ENCODE measurements around the gene THEM4. TPM values are rescaled to one million over a fixed set of nuclear protein-coding genes. Genes with fewer than 3 reads are reported as not detected.
A peak's percentile ranks its signal among the peaks of the same experiment; 100 is the strongest.

THEM4 gene
- total RNA-seq, 1 experiment from 2014 or later, result 41.4 TPM

DNA sequence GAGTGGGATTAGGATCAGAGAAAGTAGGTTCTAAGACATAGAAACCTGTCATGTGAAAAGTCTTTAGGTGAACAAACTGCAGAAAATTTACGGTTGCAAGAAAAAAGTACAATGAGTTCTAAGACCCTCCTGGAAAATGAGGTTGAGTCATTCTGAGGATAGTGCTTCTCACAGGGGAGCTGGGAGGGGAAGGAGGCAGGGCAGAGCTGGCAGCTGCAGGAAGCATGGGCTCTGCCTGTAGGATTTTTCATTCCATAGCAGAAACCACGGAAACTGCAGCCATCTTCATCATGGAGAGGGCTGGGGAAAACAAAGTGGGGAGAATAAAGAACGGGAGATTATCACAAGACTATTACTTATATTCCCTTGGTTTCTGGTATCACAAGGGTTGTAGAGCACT is 25.8 kb upstream of the THEM4 start:
- TF ChIP-seq, protein P1, sequence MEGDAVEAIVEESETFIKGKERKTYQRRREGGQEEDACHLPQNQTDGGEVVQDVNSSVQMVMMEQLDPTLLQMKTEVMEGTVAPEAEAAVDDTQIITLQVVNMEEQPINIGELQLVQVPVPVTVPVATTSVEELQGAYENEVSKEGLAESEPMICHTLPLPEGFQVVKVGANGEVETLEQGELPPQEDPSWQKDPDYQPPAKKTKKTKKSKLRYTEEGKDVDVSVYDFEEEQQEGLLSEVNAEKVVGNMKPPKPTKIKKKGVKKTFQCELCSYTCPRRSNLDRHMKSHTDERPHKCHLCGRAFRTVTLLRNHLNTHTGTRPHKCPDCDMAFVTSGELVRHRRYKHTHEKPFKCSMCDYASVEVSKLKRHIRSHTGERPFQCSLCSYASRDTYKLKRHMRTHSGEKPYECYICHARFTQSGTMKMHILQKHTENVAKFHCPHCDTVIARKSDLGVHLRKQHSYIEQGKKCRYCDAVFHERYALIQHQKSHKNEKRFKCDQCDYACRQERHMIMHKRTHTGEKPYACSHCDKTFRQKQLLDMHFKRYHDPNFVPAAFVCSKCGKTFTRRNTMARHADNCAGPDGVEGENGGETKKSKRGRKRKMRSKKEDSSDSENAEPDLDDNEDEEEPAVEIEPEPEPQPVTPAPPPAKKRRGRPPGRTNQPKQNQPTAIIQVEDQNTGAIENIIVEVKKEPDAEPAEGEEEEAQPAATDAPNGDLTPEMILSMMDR (conservative IDR thresholded peaks at IDR 0.05), result no peak
- no peak for TF ChIP-seq EZH2 (IDR thresholded peaks at IDR 0.05; ENCODE audit: low read depth)
- ChIA-PET POLR2A (ENCODE audit: unreplicated experiment) (interaction anchor here (0.7 to 0.8 kb wide), 3 partner anchors 45 to 95 kb away, joined by 3 to 10 read pairs (median 4); no protein-coding TSS in a partner anchor), CTCF (interaction anchor here (1.0 to 1.4 kb wide), 5 partner anchors 10 to 68 kb away, joined by 3 to 6 read pairs (median 4); partner anchors contain the start of gene THEM4)
- Histone ChIP-seq H3K27ac (no peak overlapping the region), H3K36me3 (ENCODE audit: low read depth) (peaks cover 3% of the 10 kb centered on the region; the same call in 1 of the 2 replicates), H3K4me3 (no peak overlapping the region), H2AFZ (no peak overlapping the region), H4K20me1 (ENCODE audit: insufficient read depth) (no peaks in the 10 kb centered on the region), H3K79me2 (ENCODE audit: low read depth) (no peaks in the 10 kb centered on the region), H3K9me2 (ENCODE audit: insufficient read depth) (no peaks in the 10 kb centered on the region), H3F3A (ENCODE audit: insufficient read depth, low read depth) (peaks cover 16% of the 10 kb centered on the region), H3K27me3 (ENCODE audit: insufficient read depth, low read depth) (no peaks in the 10 kb centered on the region), H3K4me2 (no peak overlapping the region), H3K9me3 (ENCODE audit: insufficient read depth, low read depth) (no peaks in the 10 kb centered on the region), H3K4me1 (replicated peaks; ENCODE audit: insufficient read depth) (peaks cover 13% of the 10 kb centered on the region)
- intact Hi-C loops (cut with micrococcal nuclease; ENCODE audit: unreplicated experiment), result loop anchor here (2.0 kb wide), 1 partner anchor 54 kb away; no protein-coding TSS in a partner anchor
- no peak for DNase-seq
- no TSS peak for BruUV-seq (replicated peaks)

- Histone ChIP-seq H4K20me1 (ENCODE audit: insufficient read depth) (no peaks in the 10 kb centered on the region), H3F3A (ENCODE audit: insufficient read depth, low read depth) (peaks cover 10% of the 10 kb centered on the region; the same call in 1 of the 2 replicates), H3K27ac (no peak overlapping the region), H3K4me2 (no peak overlapping the region), H3K9me2 (ENCODE audit: insufficient read depth) (no peaks in the 10 kb centered on the region), H3K4me1 (replicated peaks; ENCODE audit: insufficient read depth) (peaks cover 12% of the 10 kb centered on the region; the same call in 1 of the 2 replicates), H3K36me3 (ENCODE audit: low read depth) (peaks cover 3% of the 10 kb centered on the region; the same call in 1 of the 2 replicates), H2AFZ (no peak overlapping the region), H3K79me2 (ENCODE audit: low read depth) (no peaks in the 10 kb centered on the region), H3K9me3 (ENCODE audit: insufficient read depth, low read depth) (no peaks in the 10 kb centered on the region), H3K27me3 (ENCODE audit: insufficient read depth, low read depth) (no peaks in the 10 kb centered on the region), H3K4me3 (no peak overlapping the region)
- intact Hi-C loops (cut with micrococcal nuclease; ENCODE audit: unreplicated experiment), result loop anchor here (1.0 to 5.0 kb wide), 5 partner anchors 34 to 253 kb away; no protein-coding TSS in a partner anchor
- peak; percentile 54 to 58 for DNase-seq
- ChIA-PET CTCF (interaction anchor here (0.8 to 1.4 kb wide), 4 partner anchors 25 to 68 kb away, joined by 3 to 5 read pairs (median 4); partner anchors contain the start of gene THEM4), POLR2A (ENCODE audit: unreplicated experiment) (interaction anchor here (0.6 kb wide), 1 partner anchor 57 kb away, joined by 5 read pairs; no protein-coding TSS in a partner anchor)
- no peak for TF ChIP-seq EZH2 (IDR thresholded peaks at IDR 0.05; ENCODE audit: low read depth)
- TF ChIP-seq, protein P1 (conservative IDR thresholded peaks at IDR 0.05), result peak; percentile 89
- BruUV-seq (replicated peaks), result no TSS peak
Measured at GRCh38 chr1:151934048-151934493, 24.8 kb upstream of the THEM4 start.

DNA sequence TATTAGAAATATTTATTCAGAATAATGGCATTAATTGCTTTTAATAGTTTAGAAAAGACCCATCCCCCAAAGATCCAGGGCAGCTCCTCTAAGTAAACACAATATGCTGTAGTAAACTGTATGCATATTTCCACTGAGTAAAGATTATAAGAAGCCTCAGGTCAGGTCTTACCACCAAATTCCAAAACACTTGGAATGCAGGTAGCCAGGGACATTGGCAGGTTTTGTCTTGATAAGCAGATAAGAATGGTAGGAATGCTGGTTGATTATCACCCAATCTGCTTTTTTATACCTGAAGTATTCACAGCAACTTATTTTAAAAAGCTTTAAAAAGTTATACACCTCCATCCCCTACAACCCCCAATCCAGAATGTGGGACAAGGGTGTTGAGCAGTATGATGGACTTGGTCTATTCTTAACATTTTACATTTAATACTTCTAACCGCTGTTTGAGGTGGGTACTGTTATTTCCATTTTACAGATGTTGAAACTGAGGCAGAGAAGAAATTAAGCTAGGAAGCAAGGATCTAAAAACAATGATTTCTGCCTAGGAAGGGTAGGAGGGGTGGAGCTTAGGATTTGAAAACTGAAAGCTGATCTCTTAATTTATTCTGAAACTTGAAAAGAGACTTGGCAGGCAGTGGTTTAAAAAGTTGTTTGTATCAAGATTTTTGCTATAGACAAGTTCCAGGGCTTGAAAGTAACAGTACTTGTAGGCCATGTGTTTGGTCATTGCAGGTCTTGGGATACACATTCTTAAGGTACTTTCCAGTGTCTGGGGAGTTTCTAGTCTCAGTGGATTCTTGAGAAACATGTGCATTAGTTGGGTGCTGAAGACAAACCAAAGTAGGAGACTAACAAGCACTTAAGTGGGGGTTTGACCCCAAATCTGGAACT is 15.6 kb upstream of the THEM4 start:
- H3K9me3 ChIP-seq (ENCODE audit: insufficient read depth, low read depth), result no peaks in the 10 kb centered on the region
- H3K4me1 ChIP-seq (replicated peaks; ENCODE audit: insufficient read depth), result peaks cover 51% of the 10 kb centered on the region
- DNase-seq, result peak; percentile 34 to 90
- ChIA-PET CTCF (interaction anchor here (0.5 kb wide), 1 partner anchor 277 kb away, joined by 4 read pairs; no protein-coding TSS in a partner anchor), POLR2A (ENCODE audit: unreplicated experiment) (interaction anchor here (0.5 to 0.7 kb wide), 6 partner anchors 26 to 385 kb away, joined by 3 to 8 read pairs (median 6); no protein-coding TSS in a partner anchor)
- H4K20me1 ChIP-seq (ENCODE audit: insufficient read depth), result no peaks in the 10 kb centered on the region
- no peaks in the 10 kb centered on the region for H3K9me2 ChIP-seq (ENCODE audit: insufficient read depth)
- no peak overlapping the region for H2AFZ ChIP-seq
- H3K27ac ChIP-seq, result peak overlapping the region; percentile 47
- H3K79me2 ChIP-seq (ENCODE audit: low read depth), result no peaks in the 10 kb centered on the region
- peaks cover 17% of the 10 kb centered on the region for H3F3A ChIP-seq (ENCODE audit: insufficient read depth, low read depth)
- no TSS peak for BruUV-seq (replicated peaks)
- H3K36me3 ChIP-seq (ENCODE audit: low read depth), result no peaks in the 10 kb centered on the region
- no peaks in the 10 kb centered on the region for H3K27me3 ChIP-seq (ENCODE audit: insufficient read depth, low read depth)
- peak overlapping the region; percentile 49 for H3K4me2 ChIP-seq
- no peak for TF ChIP-seq EZH2 (IDR thresholded peaks at IDR 0.05; ENCODE audit: low read depth)
- TF ChIP-seq, protein P1 (conservative IDR thresholded peaks at IDR 0.05), result no peak
- H3K4me3 ChIP-seq, result no peak overlapping the region
- intact Hi-C loops (cut with micrococcal nuclease; ENCODE audit: unreplicated experiment), result loop anchor here (1.0 kb wide), 1 partner anchor 123 kb away; no protein-coding TSS in a partner anchor
